ENCODE results near the gene MPND.
A peak's percentile ranks its signal among the peaks of the same experiment; 100 is the strongest.

Gene MPND

DNA sequence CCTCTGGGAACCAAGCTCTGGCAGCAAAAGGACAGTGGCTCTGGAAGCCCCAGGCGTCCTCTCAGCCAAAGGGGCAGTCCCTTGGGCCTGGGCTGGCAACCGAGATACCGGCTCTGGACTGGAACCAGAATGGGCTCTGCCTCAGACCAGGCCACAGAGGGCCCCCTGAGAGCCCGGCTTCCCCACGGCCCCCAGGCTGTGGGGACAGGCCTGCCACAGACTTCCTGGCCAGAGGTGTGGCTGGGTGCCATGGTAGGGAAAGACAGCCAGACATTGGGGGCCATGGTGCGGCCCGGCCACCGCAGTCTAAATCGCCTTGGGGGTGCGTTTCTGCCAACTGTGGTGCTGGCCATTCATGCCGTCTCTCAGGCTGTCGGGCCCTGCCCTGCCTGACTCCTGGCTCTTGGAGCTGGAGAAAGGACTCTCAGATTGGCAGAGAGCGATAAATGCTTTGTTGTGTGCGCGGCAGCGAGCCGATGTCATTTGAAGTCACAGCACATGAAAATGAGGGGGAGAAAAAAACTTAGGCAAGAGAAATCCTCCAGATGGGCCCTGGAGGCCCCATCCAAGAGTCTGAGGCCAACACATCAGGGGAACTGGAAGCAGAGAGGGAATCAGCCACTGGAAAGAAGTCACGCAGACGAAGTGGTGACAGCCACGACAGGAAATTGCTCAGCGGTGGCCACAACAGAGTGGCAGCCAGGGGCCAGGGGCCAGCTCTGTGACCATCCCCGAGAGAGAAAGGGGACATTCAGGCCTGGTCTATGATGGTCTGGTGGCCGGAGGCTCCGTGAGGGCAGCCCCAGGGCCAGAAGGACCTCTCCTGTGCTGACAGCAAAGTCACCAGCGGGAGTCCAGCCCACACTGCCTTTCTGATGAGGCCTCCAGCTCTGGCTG is 30.5 kb downstream of the MPND start:
- TF ChIP-seq CTCF (IDR thresholded peaks at IDR 0.05; ENCODE audit: extremely low read depth, insufficient read depth, missing control alignments): no peak
- in situ Hi-C loops (cut with MboI; ENCODE audit: low pct_unique_long_range_greater_than_20kb, low sequenced_read_pairs, unreplicated experiment): no loop called here
- DNase-seq (ENCODE audit: low spot score): no peak

- in situ Hi-C loops (cut with MboI; ENCODE audit: low pct_unique_long_range_greater_than_20kb, low sequenced_read_pairs, unreplicated experiment): no loop called here
- no peak for TF ChIP-seq CTCF (IDR thresholded peaks at IDR 0.05; ENCODE audit: extremely low read depth, insufficient read depth, missing control alignments)
- no peak for DNase-seq (ENCODE audit: low spot score)
Measured at GRCh38 chr19:4374498-4375163, 31.3 kb downstream of the MPND start.

- in situ Hi-C loops (cut with MboI; ENCODE audit: low pct_unique_long_range_greater_than_20kb, low sequenced_read_pairs, unreplicated experiment): no loop called here
- DNase-seq (ENCODE audit: low spot score): peak; percentile 62
- peak; percentile 28 for TF ChIP-seq CTCF (IDR thresholded peaks at IDR 0.05; ENCODE audit: extremely low read depth, insufficient read depth, missing control alignments)
Measured at GRCh38 chr19:4375164-4376027, 32.0 kb downstream of the MPND start.

GRCh38 chr19:4376028-4376670 is 32.8 kb downstream of the MPND start:
- in situ Hi-C loops (cut with MboI; ENCODE audit: low pct_unique_long_range_greater_than_20kb, low sequenced_read_pairs, unreplicated experiment): no loop called here
- no peak for DNase-seq (ENCODE audit: low spot score)
- no peak for TF ChIP-seq CTCF (IDR thresholded peaks at IDR 0.05; ENCODE audit: extremely low read depth, insufficient read depth, missing control alignments)

- no peak for TF ChIP-seq CTCF (IDR thresholded peaks at IDR 0.05; ENCODE audit: extremely low read depth, insufficient read depth, missing control alignments)
- DNase-seq (ENCODE audit: low spot score): no peak
- in situ Hi-C loops (cut with MboI; ENCODE audit: low pct_unique_long_range_greater_than_20kb, low sequenced_read_pairs, unreplicated experiment): no loop called here
Measured at GRCh38 chr19:4376671-4376990, 33.3 kb downstream of the MPND start.
